ENCODE results near the gene HMGXB3. TPM values are rescaled to one million over a fixed set of nuclear protein-coding genes. Genes with fewer than 3 reads are reported as not detected.

Gene HMGXB3, protein sequence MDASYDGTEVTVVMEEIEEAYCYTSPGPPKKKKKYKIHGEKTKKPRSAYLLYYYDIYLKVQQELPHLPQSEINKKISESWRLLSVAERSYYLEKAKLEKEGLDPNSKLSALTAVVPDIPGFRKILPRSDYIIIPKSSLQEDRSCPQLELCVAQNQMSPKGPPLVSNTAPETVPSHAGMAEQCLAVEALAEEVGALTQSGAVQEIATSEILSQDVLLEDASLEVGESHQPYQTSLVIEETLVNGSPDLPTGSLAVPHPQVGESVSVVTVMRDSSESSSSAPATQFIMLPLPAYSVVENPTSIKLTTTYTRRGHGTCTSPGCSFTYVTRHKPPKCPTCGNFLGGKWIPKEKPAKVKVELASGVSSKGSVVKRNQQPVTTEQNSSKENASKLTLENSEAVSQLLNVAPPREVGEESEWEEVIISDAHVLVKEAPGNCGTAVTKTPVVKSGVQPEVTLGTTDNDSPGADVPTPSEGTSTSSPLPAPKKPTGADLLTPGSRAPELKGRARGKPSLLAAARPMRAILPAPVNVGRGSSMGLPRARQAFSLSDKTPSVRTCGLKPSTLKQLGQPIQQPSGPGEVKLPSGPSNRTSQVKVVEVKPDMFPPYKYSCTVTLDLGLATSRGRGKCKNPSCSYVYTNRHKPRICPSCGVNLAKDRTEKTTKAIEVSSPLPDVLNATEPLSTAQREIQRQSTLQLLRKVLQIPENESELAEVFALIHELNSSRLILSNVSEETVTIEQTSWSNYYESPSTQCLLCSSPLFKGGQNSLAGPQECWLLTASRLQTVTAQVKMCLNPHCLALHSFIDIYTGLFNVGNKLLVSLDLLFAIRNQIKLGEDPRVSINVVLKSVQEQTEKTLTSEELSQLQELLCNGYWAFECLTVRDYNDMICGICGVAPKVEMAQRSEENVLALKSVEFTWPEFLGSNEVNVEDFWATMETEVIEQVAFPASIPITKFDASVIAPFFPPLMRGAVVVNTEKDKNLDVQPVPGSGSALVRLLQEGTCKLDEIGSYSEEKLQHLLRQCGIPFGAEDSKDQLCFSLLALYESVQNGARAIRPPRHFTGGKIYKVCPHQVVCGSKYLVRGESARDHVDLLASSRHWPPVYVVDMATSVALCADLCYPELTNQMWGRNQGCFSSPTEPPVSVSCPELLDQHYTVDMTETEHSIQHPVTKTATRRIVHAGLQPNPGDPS (N-terminal part only)
- total RNA-seq (2014; rRNA removed; shearing (Covaris generic)), result 36.8 and 37.1 TPM in 2 replicates

- DNase-seq (ENCODE audit: low spot score), result peak; percentile 94
Observed at GRCh38 chr5:150000256-150000989, at the start of gene HMGXB3, which contains the start of gene TIGD6. Gene HMGXB3 (plus strand): TSS chr5:150000739. CDS start chr5:150004853, 4,114 bp downstream. Gene TIGD6 (minus strand): TSS chr5:150000654. CDS start chr5:149996348, 4,306 bp downstream.

DNA sequence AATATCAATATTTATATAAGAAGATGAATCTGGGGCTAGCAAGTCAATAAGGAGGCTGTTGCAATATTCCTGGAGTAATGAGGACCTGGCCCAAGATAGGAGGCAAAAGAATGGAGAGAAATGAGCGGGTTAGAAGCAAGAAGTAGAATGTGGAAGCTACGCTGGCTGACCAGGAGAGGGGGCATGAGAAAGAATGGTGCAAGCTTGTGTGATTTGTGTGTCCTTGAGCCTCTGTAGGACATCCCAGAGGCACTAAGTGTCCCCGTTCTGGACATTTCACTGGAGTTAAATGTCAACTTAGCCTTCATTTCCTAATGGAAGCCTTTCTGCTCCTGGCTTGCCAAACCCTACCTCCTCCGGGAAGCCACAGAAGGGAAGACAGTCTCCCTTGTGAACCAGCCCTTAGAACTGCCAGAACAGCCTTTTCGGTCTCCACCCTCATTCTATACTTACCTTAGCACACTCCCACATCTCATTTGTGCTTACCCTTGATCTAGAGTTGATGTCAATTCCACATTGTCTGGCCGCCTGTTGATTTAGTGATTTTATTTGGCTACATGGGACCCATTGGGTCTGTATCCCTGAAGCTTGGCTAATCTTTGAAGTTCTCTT lies 49.3 kb upstream of the HMGXB3 start:
- no peak for DNase-seq (ENCODE audit: low spot score)

GRCh38 chr5:149953436-149954121 lies 47.0 kb upstream of the HMGXB3 start:
- DNase-seq (ENCODE audit: low spot score), result no peak

GRCh38 chr5:149954798-149955197 lies 45.7 kb upstream of the HMGXB3 start:
- no peak for DNase-seq (ENCODE audit: low spot score)

DNA sequence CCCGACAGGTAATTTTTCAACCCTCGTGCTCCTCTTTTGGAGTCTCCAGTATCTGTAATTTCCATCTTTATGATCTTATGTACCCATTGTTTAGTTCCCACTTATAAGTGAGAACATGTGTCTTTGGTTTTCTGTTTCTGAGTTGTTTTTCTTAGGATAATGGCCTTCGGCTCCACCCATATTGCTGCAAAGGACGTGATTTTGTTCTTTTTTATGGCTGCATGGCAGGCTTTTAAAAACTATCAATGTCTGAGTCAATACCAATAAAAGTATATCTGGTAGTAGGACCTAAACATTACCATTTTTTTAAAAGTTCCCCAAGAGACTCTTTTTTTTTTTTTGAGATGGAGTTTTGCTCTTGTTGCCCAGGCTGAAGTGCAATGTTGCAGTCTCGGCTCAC lies 43.9 kb upstream of the HMGXB3 start:
- no peak for DNase-seq (ENCODE audit: low spot score)

- DNase-seq (ENCODE audit: low spot score), result peak; percentile 14
Observed at GRCh38 chr5:149957855-149958254, 42.7 kb upstream of the HMGXB3 start.

DNA sequence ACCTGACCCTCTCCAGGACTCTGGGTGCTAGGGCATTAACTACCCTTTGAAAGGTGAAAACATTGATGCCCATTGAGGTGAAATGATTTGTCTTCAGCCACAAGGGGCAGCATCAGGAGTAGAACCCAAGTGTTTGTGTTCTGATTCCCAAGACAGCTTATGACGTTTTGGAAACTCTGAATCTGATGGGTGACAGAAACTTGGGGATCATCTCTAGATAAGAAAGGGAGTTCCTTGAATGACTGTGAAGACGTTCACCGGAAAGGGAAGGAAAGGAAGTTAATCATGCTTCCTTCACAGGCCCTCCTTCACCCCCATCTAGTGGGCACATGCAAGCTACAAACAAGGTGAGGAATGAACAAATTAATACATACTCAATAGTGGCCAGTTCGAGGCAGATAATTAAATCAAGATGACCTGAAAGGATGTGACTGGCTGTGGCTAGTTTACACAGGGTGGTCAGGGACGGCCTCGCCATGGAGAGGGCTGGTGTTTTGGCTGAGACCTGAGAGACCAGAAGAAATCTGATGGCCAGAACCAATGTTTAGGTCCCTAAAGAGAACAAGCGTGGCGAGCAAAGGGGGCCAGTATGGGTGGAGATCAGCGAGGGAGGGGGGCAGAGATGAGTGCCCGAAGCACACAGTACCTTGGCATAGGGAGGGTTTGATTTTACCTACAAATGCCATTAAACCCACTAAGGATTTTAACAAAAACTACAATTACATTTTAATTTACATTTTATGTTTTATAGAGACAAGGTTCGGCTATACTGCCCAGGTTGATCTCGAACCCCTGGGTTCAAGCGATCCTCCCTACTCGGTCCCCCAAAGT lies 40.9 kb upstream of the HMGXB3 start:
- peak; percentile 86 for DNase-seq (ENCODE audit: low spot score)

GRCh38 chr5:149960272-149961185 lies 40.0 kb upstream of the HMGXB3 start, which contains the start of gene SLC26A2:
Gene SLC26A2 (plus strand): TSS chr5:149960758. CDS start chr5:149977653, 16,895 bp downstream.
- DNase-seq (ENCODE audit: low spot score), result peak; percentile 99

GRCh38 chr5:149961186-149961685 lies 39.3 kb upstream of the HMGXB3 start:
- DNase-seq (ENCODE audit: low spot score), result no peak

- peak; percentile 56 for DNase-seq (ENCODE audit: low spot score)
Observed at GRCh38 chr5:149961957-149962409, 38.6 kb upstream of the HMGXB3 start.

DNA sequence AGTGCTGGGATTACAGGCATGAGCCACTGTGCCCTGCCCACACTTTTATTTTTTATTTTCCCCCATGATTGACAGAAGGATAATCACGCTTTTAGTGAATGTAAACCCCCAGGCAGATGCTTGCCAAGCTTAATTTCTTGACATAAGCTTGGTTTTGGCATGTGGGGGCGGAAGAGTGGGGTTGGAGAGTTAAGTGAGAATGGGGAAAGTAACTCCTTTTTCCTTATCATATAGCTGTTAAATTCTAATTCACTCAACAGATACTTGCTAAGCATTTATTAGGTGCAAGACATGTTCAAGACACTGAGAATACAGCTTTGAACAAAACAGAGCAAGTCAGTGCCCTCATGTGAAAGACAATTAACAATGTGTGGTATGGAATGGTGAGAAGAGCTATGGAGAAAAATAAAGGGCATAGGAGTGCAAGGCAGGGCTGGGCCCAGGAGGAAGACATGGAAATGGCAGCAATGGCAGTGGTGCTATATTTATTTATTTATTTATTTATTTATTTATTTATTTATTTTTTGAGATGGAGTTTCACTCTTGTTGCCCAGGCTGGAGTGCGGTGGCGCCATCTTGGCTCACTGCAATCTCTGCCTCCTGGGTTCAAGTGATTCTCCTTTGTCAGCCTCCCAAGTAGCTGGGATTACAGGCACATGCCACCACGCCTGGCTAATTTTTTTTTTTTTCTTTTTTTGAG lies 37.8 kb upstream of the HMGXB3 start:
- no peak for DNase-seq (ENCODE audit: low spot score)

- no peak for DNase-seq (ENCODE audit: low spot score)
Observed at GRCh38 chr5:149963729-149964128, 36.8 kb upstream of the HMGXB3 start.

DNA sequence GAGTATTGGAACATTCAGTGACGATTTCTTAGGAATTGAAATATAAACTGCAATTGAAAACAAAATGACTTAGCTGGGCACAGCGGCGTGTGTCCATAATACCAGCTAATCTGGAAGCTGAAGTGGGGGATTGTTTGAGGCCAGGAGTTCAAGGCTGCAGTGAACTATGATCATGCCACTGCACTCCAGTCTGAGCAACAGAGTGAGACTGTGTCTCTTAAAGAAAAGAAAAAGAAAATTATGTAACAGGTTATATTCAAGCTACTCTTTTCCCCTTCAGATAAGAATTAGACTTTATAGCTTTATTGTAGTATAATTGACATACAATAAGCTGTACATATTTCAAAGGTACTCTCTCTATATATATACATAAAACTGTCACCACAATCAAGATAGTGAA lies 33.6 kb upstream of the HMGXB3 start:
- no peak for DNase-seq (ENCODE audit: low spot score)

- no peak for DNase-seq (ENCODE audit: low spot score)
Observed at GRCh38 chr5:149969181-149969930, 31.2 kb upstream of the HMGXB3 start.

GRCh38 chr5:149975409-149975808 lies 25.1 kb upstream of the HMGXB3 start:
- DNase-seq (ENCODE audit: low spot score), result no peak

DNA sequence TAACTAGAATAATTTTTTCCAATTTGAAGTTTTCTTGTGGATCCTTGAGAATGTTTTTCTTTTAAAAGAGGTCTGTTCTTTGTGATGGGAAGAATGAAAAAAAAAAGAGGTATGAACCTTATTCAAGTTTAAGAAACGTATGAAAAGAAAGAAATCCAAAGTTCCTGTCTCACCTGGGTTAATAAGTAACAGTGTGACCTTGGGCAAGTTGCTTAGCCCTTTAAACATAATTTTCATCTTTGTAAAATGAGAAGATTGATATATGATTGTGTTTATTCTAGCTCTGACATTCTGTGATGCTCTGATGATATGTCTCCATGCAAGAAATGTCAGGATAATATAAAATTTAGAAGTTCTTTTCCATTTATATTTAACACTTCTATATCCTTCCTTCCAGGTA lies 20.6 kb upstream of the HMGXB3 start:
- DNase-seq (ENCODE audit: low spot score), result no peak

All from A172 (cell line).